ENCODE measurements around the gene PLVAP. TPM values are rescaled to one million over a fixed set of nuclear protein-coding genes. Genes with fewer than 3 reads are reported as not detected.

The PLVAP gene
- total RNA-seq, 1 donor from 2014 or later = 378 TPM

DNA sequence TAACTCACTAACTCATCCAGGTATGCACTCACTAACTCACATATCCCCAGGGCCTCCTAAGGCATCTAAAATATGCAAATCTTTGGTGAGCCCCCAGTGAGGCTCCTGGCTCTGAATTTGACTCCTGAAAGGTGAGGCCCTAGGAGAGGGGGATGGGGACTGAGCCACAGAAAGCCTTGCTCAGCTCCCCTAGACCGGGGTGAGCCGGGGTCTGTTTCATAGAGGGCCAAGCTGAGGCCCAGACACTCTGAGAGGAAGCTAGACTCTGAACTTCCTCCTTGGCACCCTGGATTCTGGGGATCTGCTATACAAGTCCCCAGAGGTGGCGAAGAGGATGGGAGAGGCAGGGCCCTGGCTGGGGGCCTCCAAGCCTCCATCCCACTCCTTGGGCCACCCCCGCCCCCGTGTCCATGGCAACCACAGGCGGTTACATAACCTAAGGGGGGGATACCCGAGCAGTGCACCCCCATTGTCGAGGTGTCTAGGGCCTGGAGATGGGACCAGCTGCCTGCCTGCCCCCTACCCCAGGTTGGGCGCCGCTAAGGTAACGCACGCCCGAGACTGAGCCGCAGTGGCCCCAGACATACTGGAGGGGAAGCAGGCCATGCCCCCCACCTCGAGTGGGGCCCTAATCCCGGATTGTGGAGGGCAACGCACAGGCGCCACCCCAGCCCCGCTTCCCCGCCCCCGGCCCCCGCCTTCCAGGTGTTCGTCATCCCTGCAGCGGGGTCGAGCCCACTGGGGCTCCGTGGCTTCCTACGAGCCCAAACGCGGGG is 74.6 kb downstream of the PLVAP start:
- Histone ChIP-seq H3K27me3 (no peaks in the 10 kb centered on the region), H3K4me1 (peaks cover 2 to 22% of the 10 kb centered on the region in 2 donors), H3K9me3 (no peaks in the 10 kb centered on the region), H3K27ac (peak overlapping the region; percentile 78 to 81), H3K4me3 (peak overlapping the region; percentile 73 to 88), H3K36me3 (peaks cover 5% of the 10 kb centered on the region in 2 donors)
- intact Hi-C loops (cut with DNase I) = loop anchor here (5.0 kb wide), 1 partner anchor 55 kb away; the partner anchor contains the start of gene NR2F6
- no peak for DNase-seq (ENCODE audit: low spot score in 2 of 2)
- TF ChIP-seq, protein P1, sequence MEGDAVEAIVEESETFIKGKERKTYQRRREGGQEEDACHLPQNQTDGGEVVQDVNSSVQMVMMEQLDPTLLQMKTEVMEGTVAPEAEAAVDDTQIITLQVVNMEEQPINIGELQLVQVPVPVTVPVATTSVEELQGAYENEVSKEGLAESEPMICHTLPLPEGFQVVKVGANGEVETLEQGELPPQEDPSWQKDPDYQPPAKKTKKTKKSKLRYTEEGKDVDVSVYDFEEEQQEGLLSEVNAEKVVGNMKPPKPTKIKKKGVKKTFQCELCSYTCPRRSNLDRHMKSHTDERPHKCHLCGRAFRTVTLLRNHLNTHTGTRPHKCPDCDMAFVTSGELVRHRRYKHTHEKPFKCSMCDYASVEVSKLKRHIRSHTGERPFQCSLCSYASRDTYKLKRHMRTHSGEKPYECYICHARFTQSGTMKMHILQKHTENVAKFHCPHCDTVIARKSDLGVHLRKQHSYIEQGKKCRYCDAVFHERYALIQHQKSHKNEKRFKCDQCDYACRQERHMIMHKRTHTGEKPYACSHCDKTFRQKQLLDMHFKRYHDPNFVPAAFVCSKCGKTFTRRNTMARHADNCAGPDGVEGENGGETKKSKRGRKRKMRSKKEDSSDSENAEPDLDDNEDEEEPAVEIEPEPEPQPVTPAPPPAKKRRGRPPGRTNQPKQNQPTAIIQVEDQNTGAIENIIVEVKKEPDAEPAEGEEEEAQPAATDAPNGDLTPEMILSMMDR (IDR thresholded peaks at IDR 0.05) = no peak

Other genes starting within 250 kb of the PLVAP start
- gene USE1, start 162.0 kb downstream of the PLVAP start, total RNA-seq = 234 TPM
- gene OCEL1, start 151.1 kb downstream of the PLVAP start, total RNA-seq = 13.7 TPM
- gene NR2F6, start 131.4 kb downstream of the PLVAP start, total RNA-seq = 181 TPM
- 12.3 TPM for gene USHBP1, start 112.6 kb downstream of the PLVAP start, total RNA-seq
- 85.5 TPM for gene BABAM1, start 109.9 kb downstream of the PLVAP start, total RNA-seq
- not detected for gene ANKLE1, start 95.4 kb downstream of the PLVAP start, total RNA-seq
- gene ABHD8, start 73.9 kb downstream of the PLVAP start, total RNA-seq = 32.2 TPM
- gene MRPL34, start 71.5 kb downstream of the PLVAP start, total RNA-seq = 98.9 TPM
- 15.8 TPM for gene DDA1, start 67.8 kb downstream of the PLVAP start, total RNA-seq
- 34.8 TPM for gene ANO8, start 42.5 kb downstream of the PLVAP start, total RNA-seq
- gene GTPBP3, start 39.8 kb downstream of the PLVAP start, total RNA-seq = 256 TPM
- gene CCDC194, start 16.9 kb upstream of the PLVAP start, total RNA-seq = not detected
- 151 TPM for gene BST2, start 28.3 kb upstream of the PLVAP start, total RNA-seq
- 49.6 TPM for gene MVB12A, start 42.7 kb upstream of the PLVAP start, total RNA-seq
- gene TMEM221, start 71.3 kb upstream of the PLVAP start, total RNA-seq = not detected
- not detected for gene NXNL1, start 83.6 kb upstream of the PLVAP start, total RNA-seq
- 64.9 TPM for gene SLC27A1, start 93.2 kb upstream of the PLVAP start, total RNA-seq
- gene PGLS, start 134.3 kb upstream of the PLVAP start, total RNA-seq = 143 TPM
- gene COLGALT1, start 178.3 kb upstream of the PLVAP start, total RNA-seq = 95.4 TPM

Measured in ascending aorta (tissue), 2 donors.